Cardiac muscle cell (in vitro differentiated cells and primary cell): Measurements from ENCODE around the gene S100A2. TPM values are rescaled to one million over a fixed set of nuclear protein-coding genes. Genes with fewer than 3 reads are reported as not detected.

Experiments used
- polyA plus RNA-seq: library from polyadenylated mRNA; unstranded; fragments of >200 nt; fragmentation: Nextera tagmentation; extraction: Ambion mirVana; gene quantifications from 2 replicates; pipeline ENCODE4 v1.2.1, GENCODE V29; 2016
- total RNA-seq: library from RNA; depleted of rRNA; stranded (reverse); fragments of >200 nt; gene quantifications from 2 replicates; pipeline ENCODE4 v1.2.3, GENCODE V29; 2016

The S100A2 gene
- total and polyA plus RNA-seq, 2 experiments from 2014 or later = 2.3 TPM; not detected in 1

Other genes starting within 250 kb of the S100A2 start
- gene PGLYRP4, start 217.0 kb downstream of the S100A2 start, total RNA-seq = not detected in 2 replicates
- gene PGLYRP4, start 217.0 kb downstream of the S100A2 start, polyA plus RNA-seq = 0.33 TPM in 1 of 2 replicates, not detected in the other
- 0.74 and 1.3 TPM in 2 replicates for gene S100A9, start 208.0 kb downstream of the S100A2 start, total RNA-seq
- gene S100A9, start 208.0 kb downstream of the S100A2 start, polyA plus RNA-seq = 3.0 TPM in 1 of 2 replicates, not detected in the other
- gene S100A12, start 190.2 kb downstream of the S100A2 start, total RNA-seq = not detected in 2 replicates
- not detected in 2 replicates for gene S100A12, start 190.2 kb downstream of the S100A2 start, polyA plus RNA-seq
- gene S100A8, start 174.8 kb downstream of the S100A2 start, total RNA-seq = 1.9 TPM in 1 of 2 replicates, not detected in the other
- 4.4 and 12.2 TPM in 2 replicates for gene S100A8, start 174.8 kb downstream of the S100A2 start, polyA plus RNA-seq
- gene S100A7A, start 149.3 kb downstream of the S100A2 start, total RNA-seq = not detected in 2 replicates
- not detected in 2 replicates for gene S100A7A, start 149.3 kb downstream of the S100A2 start, polyA plus RNA-seq
- gene S100A7, start 105.2 kb downstream of the S100A2 start, total RNA-seq = not detected in 2 replicates
- gene S100A7, start 105.2 kb downstream of the S100A2 start, polyA plus RNA-seq = not detected in 2 replicates
- 13.7 and 23.1 TPM in 2 replicates for gene S100A6, start 29.9 kb downstream of the S100A2 start, total RNA-seq
- 40.7 and 54.7 TPM in 2 replicates for gene S100A6, start 29.9 kb downstream of the S100A2 start, polyA plus RNA-seq
- gene S100A5, start 24.9 kb downstream of the S100A2 start, total RNA-seq = not detected in 2 replicates
- 0.31 and 0.52 TPM in 2 replicates for gene S100A5, start 24.9 kb downstream of the S100A2 start, polyA plus RNA-seq
- 74.1 and 89.4 TPM in 2 replicates for gene S100A4, start 20.0 kb downstream of the S100A2 start, total RNA-seq
- 129 and 133 TPM in 2 replicates for gene S100A4, start 20.0 kb downstream of the S100A2 start, polyA plus RNA-seq
- 1.8 TPM in 1 of 2 replicates, not detected in the other for gene S100A3, start 16.6 kb downstream of the S100A2 start, total RNA-seq
- gene S100A3, start 16.6 kb downstream of the S100A2 start, polyA plus RNA-seq = 0.42 and 0.86 TPM in 2 replicates
- 59.7 and 76.6 TPM in 2 replicates for gene S100A16, start 47.3 kb upstream of the S100A2 start, total RNA-seq
- 110 and 120 TPM in 2 replicates for gene S100A16, start 47.3 kb upstream of the S100A2 start, polyA plus RNA-seq
- gene S100A14, start 50.5 kb upstream of the S100A2 start, total RNA-seq = 0.51 TPM in 1 of 2 replicates, not detected in the other
- 0.70 and 1.9 TPM in 2 replicates for gene S100A14, start 50.5 kb upstream of the S100A2 start, polyA plus RNA-seq
- 98.4 and 101 TPM in 2 replicates for gene S100A13, start 61.7 kb upstream of the S100A2 start, total RNA-seq
- gene S100A13, start 61.7 kb upstream of the S100A2 start, polyA plus RNA-seq = 192 and 250 TPM in 2 replicates
- gene S100A1, start 62.6 kb upstream of the S100A2 start, total RNA-seq = 2.2 and 7.6 TPM in 2 replicates
- gene S100A1, start 62.6 kb upstream of the S100A2 start, polyA plus RNA-seq = 0.42 TPM in 1 of 2 replicates, not detected in the other
- 71.0 and 78.0 TPM in 2 replicates for gene CHTOP, start 68.2 kb upstream of the S100A2 start, total RNA-seq
- gene CHTOP, start 68.2 kb upstream of the S100A2 start, polyA plus RNA-seq = 94.3 and 104 TPM in 2 replicates
- 56.1 and 83.4 TPM in 2 replicates for gene SNAPIN, start 92.9 kb upstream of the S100A2 start, total RNA-seq
- 113 and 115 TPM in 2 replicates for gene SNAPIN, start 92.9 kb upstream of the S100A2 start, polyA plus RNA-seq
- gene ILF2, start 105.1 kb upstream of the S100A2 start, total RNA-seq = 174 and 200 TPM in 2 replicates
- 276 and 294 TPM in 2 replicates for gene ILF2, start 105.1 kb upstream of the S100A2 start, polyA plus RNA-seq
- gene NPR1, start 112.8 kb upstream of the S100A2 start, total RNA-seq = 1.1 and 1.4 TPM in 2 replicates
- gene NPR1, start 112.8 kb upstream of the S100A2 start, polyA plus RNA-seq = 1.7 and 3.9 TPM in 2 replicates
- gene INTS3, start 162.2 kb upstream of the S100A2 start, total RNA-seq = 45.4 and 73.5 TPM in 2 replicates
- gene INTS3, start 162.2 kb upstream of the S100A2 start, polyA plus RNA-seq = 39.7 and 60.5 TPM in 2 replicates
- gene SLC27A3, start 209.6 kb upstream of the S100A2 start, total RNA-seq = 20.7 and 27.7 TPM in 2 replicates
- 30.6 and 46.7 TPM in 2 replicates for gene SLC27A3, start 209.6 kb upstream of the S100A2 start, polyA plus RNA-seq